Sigmoid colon (tissue), 7 donors: ENCODE results near the gene CDHR2. TPM values are rescaled to one million over a fixed set of nuclear protein-coding genes. Genes with fewer than 3 reads are reported as not detected.

Source experiments
- DNase-seq: peaks from one replicate; pipeline ENCODE4 v3.0.0-alpha.2; 2019
- H3K27ac ChIP-seq, 4 donors: fragments of 200-600 bp; sonication (generic); one replicate each; pipeline ENCODE4 v1.5.1; 2016 to 2019; ENCODE audit warnings: mild to moderate bottlenecking in 1 of 4
- H3K27me3 ChIP-seq, 3 donors: fragments of 200-600 bp; sonication (generic); one replicate each; pipeline ENCODE4 v1.5.1; 2019; ENCODE audit warnings: mild to moderate bottlenecking in 1 of 3
- H3K36me3 ChIP-seq, 4 donors: fragments of 200-600 bp; sonication (generic); one replicate each; pipeline ENCODE4 v1.5.1; 2016 to 2019
- H3K4me1 ChIP-seq, 4 donors: fragments of 200-600 bp; sonication (generic); one replicate each; pipeline ENCODE4 v1.5.1; 2017 to 2019
- H3K4me3 ChIP-seq, 4 donors: fragments of 200-600 bp; sonication (generic); one replicate each; pipeline ENCODE4 v1.5.1; 2017 to 2019; ENCODE audit warnings: mild to moderate bottlenecking in 2 of 4, moderate library complexity in 1 of 4
- H3K9me3 ChIP-seq, 4 donors: fragments of 200-600 bp in 3 of 4; sonication (generic) in 3 of 4; one replicate each; pipeline versions ENCODE4 v1.5.1 to v1.6.1; 2013 to 2019
- EP300 ChIP-seq, 4 donors: sonication (generic); formaldehyde crosslinking; IDR thresholded peaks; one replicate each; pipeline ENCODE4 v1.6.1; 2017; ENCODE audit warnings: antibody characterized with exemption in 4 of 4
- POLR2A ChIP-seq, 2 donors: fragments of 450-650 bp; IDR thresholded peaks; one replicate each; pipeline ENCODE4 v1.6.1; 2016; ENCODE audit warnings: antibody characterized with exemption in 2 of 2, mild to moderate bottlenecking in 2 of 2, moderate library complexity in 2 of 2
- POLR2AphosphoS5 ChIP-seq, 4 donors: sonication (generic); formaldehyde crosslinking; IDR thresholded peaks; one replicate each; pipeline ENCODE4 v1.6.1; 2017; ENCODE audit warnings: antibody characterized with exemption in 4 of 4
- WGBS, 2 donors: extraction: QIAGEN DNeasy Blood & Tissue Kit; methylation state at CpG; one replicate each; pipeline ENCODE4 v1.1.7; 2013; 5-methylcytosine and 5-hydroxymethylcytosine counted together
- intact Hi-C: fragments of 100-400 bp; cut with DNase I; formaldehyde crosslinking; loops from one replicate; pipeline ENCODE4 v1.15.1; 2023
- polyA plus RNA-seq, 3 donors: library from polyadenylated mRNA; stranded (reverse); fragments of 200-250 nt; gene quantifications; one replicate each; pipeline ENCODE4 v1.2.3, GENCODE V29; 2013
- total RNA-seq, 4 donors: library from RNA; depleted of rRNA; stranded (reverse); fragments of >200 nt; gene quantifications; one replicate each; pipeline ENCODE4 v1.1.0, GENCODE V29; 2016
- TF ChIP-seq, protein P1 (sequence below), 4 experiments: fragments of 450-650 bp in 3 of 4; fragments of 200-600 bp in 1 of 4; IDR thresholded peaks; one replicate each; pipeline ENCODE4 v1.5.1; 2016 to 2019; ENCODE audit warnings: antibody characterized with exemption in 4 of 4, mild to moderate bottlenecking in 3 of 4, moderate library complexity in 2 of 4
- donor health status: healthy with polysubstance abuse.
- donor health status: Bipolar disorder and iron deficiency.
- donor health status: healthy.

CDHR2 gene
- total and polyA plus RNA-seq, 7 donors: 0.71 to 57.9 (median 9.6) TPM; not detected in 2

DNA sequence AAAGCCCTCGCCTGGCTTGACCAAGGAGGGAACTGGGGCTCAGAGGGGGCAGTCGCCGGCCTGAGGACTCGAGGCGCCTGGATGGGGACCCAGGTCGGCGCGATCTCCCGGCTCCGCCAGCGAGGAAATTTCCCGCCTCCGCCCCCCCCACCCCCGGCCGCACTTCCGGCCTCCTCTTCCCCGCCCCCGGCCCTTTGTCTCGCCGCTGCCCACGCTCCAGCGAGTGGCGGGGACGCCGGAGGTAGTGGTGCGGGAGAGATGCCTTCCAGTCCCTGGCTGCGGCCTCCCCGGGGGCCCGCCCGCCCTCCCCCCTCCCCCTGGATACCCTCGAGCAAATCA, 61.3 kb downstream of the CDHR2 start:
- intact Hi-C loops: no loop called here
- Histone ChIP-seq H3K4me3 (peak overlapping the region; percentile 14 to 65 (median 53)), H3K27ac (no peak overlapping the region), H3K4me1 (peaks cover 0 to 19% (median 14%) of the 10 kb centered on the region in 4 donors), H3K27me3 (peaks cover 0 to 46% (median 23%) of the 10 kb centered on the region in 3 donors), H3K36me3 (no peaks in the 10 kb centered on the region), H3K9me3 (no peaks in the 10 kb centered on the region)
- TF ChIP-seq EP300 (IDR thresholded peaks at IDR 0.05) (no peak), POLR2A (IDR thresholded peaks at IDR 0.05) (no peak), POLR2AphosphoS5 (IDR thresholded peaks at IDR 0.05) (no peak)
- TF ChIP-seq, protein P1, sequence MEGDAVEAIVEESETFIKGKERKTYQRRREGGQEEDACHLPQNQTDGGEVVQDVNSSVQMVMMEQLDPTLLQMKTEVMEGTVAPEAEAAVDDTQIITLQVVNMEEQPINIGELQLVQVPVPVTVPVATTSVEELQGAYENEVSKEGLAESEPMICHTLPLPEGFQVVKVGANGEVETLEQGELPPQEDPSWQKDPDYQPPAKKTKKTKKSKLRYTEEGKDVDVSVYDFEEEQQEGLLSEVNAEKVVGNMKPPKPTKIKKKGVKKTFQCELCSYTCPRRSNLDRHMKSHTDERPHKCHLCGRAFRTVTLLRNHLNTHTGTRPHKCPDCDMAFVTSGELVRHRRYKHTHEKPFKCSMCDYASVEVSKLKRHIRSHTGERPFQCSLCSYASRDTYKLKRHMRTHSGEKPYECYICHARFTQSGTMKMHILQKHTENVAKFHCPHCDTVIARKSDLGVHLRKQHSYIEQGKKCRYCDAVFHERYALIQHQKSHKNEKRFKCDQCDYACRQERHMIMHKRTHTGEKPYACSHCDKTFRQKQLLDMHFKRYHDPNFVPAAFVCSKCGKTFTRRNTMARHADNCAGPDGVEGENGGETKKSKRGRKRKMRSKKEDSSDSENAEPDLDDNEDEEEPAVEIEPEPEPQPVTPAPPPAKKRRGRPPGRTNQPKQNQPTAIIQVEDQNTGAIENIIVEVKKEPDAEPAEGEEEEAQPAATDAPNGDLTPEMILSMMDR (IDR thresholded peaks at IDR 0.05): no peak
- 2 to 4% methylated on average over 31 of the region's 31 CpGs for WGBS, 2 donors
- no peak for DNase-seq

- H3K27me3 ChIP-seq: peaks cover 0 to 57% (median 33%) of the 10 kb centered on the region in 3 donors
- WGBS, 2 donors: 10 to 12% methylated on average over 10 of the region's 10 CpGs
- no peaks in the 10 kb centered on the region for H3K9me3 ChIP-seq
- DNase-seq: no peak
- intact Hi-C loops: no loop called here
- TF ChIP-seq, protein P1 (IDR thresholded peaks at IDR 0.05): no peak
- TF ChIP-seq POLR2A (IDR thresholded peaks at IDR 0.05): no peak
- no peak for TF ChIP-seq EP300 (IDR thresholded peaks at IDR 0.05)
- no peak for TF ChIP-seq POLR2AphosphoS5 (IDR thresholded peaks at IDR 0.05)
- no peak overlapping the region for H3K27ac ChIP-seq
- no peaks in the 10 kb centered on the region for H3K36me3 ChIP-seq
- no peak overlapping the region for H3K4me3 ChIP-seq
- H3K4me1 ChIP-seq: peaks cover 0 to 19% (median 14%) of the 10 kb centered on the region in 4 donors
Observed at GRCh38 chr5:176611435-176611834, 62.3 kb downstream of the CDHR2 start.

DNA sequence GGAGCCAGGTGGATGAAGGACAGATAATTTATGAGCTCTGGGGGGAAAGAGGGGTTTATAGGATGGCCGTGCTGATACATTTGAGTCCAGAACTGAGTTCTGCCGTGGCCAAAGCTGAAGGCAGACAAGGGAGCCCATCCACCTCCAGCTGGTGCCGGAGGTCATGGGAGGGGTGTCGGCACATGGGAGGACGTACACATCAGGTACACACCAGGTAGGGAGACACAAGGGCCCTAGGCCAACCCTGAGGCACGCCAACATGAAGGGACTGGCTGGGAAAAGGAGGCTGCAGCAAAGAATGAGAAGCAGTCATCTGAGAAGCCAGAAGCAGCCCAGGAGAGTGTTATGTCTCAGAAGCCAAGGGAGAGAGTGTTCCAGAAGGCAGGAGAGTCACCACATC, 62.9 kb downstream of the CDHR2 start:
- no peaks in the 10 kb centered on the region for H3K36me3 ChIP-seq
- peaks cover 0 to 19% (median 14%) of the 10 kb centered on the region in 4 donors for H3K4me1 ChIP-seq
- H3K27me3 ChIP-seq: peaks cover 0 to 63% (median 36%) of the 10 kb centered on the region in 3 donors
- no peak for DNase-seq
- 86 to 91% methylated on average over 6 of the region's 6 CpGs for WGBS, 2 donors
- intact Hi-C loops: no loop called here
- TF ChIP-seq EP300 (IDR thresholded peaks at IDR 0.05) (no peak), POLR2A (IDR thresholded peaks at IDR 0.05) (no peak)
- no peak overlapping the region for H3K27ac ChIP-seq
- no peak overlapping the region for H3K4me3 ChIP-seq
- no peaks in the 10 kb centered on the region for H3K9me3 ChIP-seq

- H3K27ac ChIP-seq: no peak overlapping the region
- TF ChIP-seq POLR2AphosphoS5 (IDR thresholded peaks at IDR 0.05): no peak
- TF ChIP-seq, protein P1 (IDR thresholded peaks at IDR 0.05): no peak
- TF ChIP-seq POLR2A (IDR thresholded peaks at IDR 0.05): no peak
- no peak for TF ChIP-seq EP300 (IDR thresholded peaks at IDR 0.05)
- H3K4me3 ChIP-seq: no peak overlapping the region
- WGBS, 2 donors: 61 to 70% methylated on average over 2 of the region's 2 CpGs
- intact Hi-C loops: no loop called here
- no peak for DNase-seq
- no peaks in the 10 kb centered on the region for H3K9me3 ChIP-seq
- H3K36me3 ChIP-seq: no peaks in the 10 kb centered on the region
- peaks cover 0 to 19% (median 14%) of the 10 kb centered on the region in 4 donors for H3K4me1 ChIP-seq
- peaks cover 3 to 71% (median 42%) of the 10 kb centered on the region in 3 donors for H3K27me3 ChIP-seq
Observed at GRCh38 chr5:176612855-176613254, 63.7 kb downstream of the CDHR2 start.

- WGBS, 2 donors: 53 to 65% methylated on average over 8 of the region's 8 CpGs
- H3K27ac ChIP-seq: no peak overlapping the region
- no peak for TF ChIP-seq EP300 (IDR thresholded peaks at IDR 0.05)
- TF ChIP-seq, protein P1 (IDR thresholded peaks at IDR 0.05): no peak
- no peak for TF ChIP-seq POLR2A (IDR thresholded peaks at IDR 0.05)
- TF ChIP-seq POLR2AphosphoS5 (IDR thresholded peaks at IDR 0.05): no peak
- intact Hi-C loops: no loop called here
- H3K9me3 ChIP-seq: no peaks in the 10 kb centered on the region
- H3K4me3 ChIP-seq: no peak overlapping the region
- H3K27me3 ChIP-seq: peaks cover 23 to 78% (median 54%) of the 10 kb centered on the region in 3 donors
- no peaks in the 10 kb centered on the region for H3K36me3 ChIP-seq
- DNase-seq: no peak
- peaks cover 0 to 27% (median 20%) of the 10 kb centered on the region in 4 donors for H3K4me1 ChIP-seq
Observed at GRCh38 chr5:176614805-176615478, 65.8 kb downstream of the CDHR2 start.
